Sciatic nerve (tissue), 2 donors: ENCODE data around the gene SACS. TPM values are rescaled to one million over a fixed set of nuclear protein-coding genes. Genes with fewer than 3 reads are reported as not detected.
A peak's percentile ranks its signal among the peaks of the same experiment; 100 is the strongest.
"Not testable (repeated sequence)": the region's sequence is repeated elsewhere in the genome, so short reads cannot be mapped to it uniquely, and the experiment has no call there.

Experiments
- ATAC-seq: fragments of 200-7000 bp; cut with Tn5 transposase; one replicate; pipeline ENCODE4 v1.9.1; 2020; ENCODE audit warnings: mild to moderate bottlenecking, moderate library complexity
- DNase-seq: peaks from one replicate; pipeline ENCODE4 v3.0.0-alpha.2; 2020; ENCODE audit warnings: low spot score
- intact Hi-C: fragments of 100-400 bp; cut with DNase I; formaldehyde crosslinking; loops from one replicate; pipeline ENCODE4 v1.14.2; 2022
- total RNA-seq: library from RNA; stranded (reverse); fragmentation: NEBNext Ultra II Directional; extraction: Animal tissue kit (Norgen Biotek cat#: 25700); gene quantifications from one replicate; pipeline ENCODE4 v1.2.1, GENCODE V29; 2021
- donor health status: DM: no; HTN: no; CAD: no.
- donor health status: DM: no; HTN: no; CAD: no.

The SACS gene
- total RNA-seq, 1 donor from 2014 or later = 18.1 TPM

DNA sequence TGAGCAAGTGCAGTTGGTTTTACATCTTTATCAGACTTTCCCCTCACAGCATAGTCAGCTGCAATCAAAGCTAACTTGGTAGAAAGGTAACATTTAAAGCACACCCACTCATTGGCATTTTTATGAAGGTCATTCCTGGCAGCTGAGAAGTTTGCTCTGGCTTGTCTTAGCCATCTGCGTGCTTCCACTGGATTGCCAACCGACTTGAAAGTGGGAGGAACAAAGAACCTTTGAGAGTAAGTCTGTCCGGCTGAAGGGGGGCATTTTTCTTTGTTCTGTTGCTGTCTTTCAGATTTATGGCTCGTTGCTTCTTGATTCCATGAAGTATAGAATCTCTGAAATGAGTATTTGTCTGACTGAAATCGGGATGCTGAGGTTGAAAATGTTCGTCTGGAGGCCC is 103.1 kb downstream of the SACS start:
- intact Hi-C loops = no loop called here
- ATAC-seq (no peak), DNase-seq (no peak)

DNA sequence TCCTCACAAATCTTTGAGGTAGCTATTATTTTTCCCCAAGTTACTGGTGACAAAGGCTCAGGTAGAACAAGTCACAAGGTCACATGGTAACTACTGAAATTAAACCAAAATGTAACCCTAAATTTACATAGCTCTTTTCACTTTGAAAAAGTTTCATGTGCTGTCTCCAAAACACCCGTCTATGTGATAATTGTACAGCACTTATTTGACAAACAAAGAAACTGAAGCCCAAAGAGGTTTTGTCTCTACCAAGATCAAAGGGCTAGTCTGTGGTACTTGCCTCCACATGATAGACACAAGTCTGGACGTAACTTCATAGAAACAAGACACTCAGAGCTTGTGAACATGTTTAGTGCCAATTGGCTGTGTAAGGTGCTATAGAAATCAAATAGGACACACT is 108.3 kb downstream of the SACS start:
- no peak for ATAC-seq
- DNase-seq = no peak
- intact Hi-C loops = no loop called here

DNA sequence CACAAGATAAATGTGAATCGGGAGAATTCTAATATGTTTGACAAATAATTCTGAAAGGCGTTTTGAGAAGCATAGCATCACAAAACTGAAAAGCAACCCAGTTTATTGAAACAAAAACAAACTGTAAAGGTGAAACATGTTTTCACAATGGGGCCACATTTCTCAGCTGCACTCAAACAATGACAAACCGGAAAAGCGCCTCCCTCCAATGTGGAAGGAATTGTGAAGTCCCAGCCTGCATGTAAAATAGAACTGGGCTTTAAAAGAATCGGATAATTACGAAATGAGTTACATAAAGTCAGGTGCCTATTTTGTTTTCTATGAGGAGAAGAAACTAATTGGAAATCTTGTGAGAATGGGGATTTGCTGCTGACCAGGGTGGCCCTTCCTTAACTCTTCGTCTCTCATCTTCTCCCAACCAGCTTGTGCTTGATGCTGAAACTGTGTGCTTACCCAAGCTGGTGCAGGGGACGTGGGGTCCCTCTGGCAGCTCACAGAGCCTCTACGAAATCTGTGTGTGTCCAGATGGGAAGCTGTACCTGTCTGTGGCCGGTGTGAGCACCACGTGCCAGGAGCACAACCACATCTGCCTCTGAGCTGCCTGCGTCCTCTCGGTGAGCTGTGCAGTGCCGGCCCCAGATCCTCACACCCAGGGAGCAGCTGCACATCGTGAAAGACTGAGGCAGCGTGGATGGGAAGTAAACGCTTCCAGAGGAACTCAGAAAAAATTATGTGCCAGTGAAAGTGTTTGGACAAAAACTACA is 109.4 kb downstream of the SACS start:
- no peak for DNase-seq
- intact Hi-C loops = no loop called here
- ATAC-seq = no peak

DNA sequence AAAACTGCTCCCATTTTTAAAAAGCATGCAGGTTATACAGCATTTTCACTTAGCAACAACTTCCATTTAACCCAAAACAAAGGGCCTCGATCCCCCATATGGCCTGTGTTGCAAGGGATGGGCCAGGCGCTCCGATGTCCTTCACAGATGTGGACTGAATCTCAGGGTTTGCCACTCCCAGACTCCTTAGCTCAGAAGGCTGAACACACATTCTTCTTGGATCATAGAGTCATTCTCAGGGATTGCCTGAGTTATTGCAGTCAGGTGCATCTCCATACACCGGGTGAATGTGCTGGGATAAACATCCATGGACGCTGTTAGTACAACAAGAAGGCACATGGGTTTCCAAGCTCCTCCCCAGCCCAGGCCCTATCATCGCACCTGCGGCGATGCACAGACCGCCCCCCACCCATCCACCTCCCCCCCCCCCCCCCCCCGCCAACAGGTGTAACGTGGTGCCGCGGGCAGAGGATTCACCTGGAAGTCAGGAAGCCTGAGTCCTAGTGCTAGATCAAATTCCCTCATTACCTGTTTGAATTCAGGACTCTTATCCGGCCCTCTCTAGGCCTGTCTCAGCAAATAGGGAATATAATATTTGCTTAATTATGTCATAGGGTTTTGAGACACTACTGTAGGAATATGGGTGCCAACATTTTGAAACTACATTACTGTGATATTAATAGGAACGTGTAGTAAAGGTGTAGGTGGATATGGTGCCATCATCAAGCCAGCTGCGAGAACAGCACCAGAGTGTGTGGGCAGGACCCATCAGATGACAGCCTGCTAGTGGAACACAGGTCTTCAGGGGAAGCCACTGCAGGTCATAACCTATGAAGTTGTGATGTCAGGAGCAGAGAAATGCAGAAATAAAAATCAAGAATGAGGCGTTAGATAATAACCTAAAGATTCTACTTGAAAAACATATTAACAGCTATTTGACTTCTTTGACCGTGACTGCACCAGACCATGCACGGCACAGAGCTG is 110.9 kb downstream of the SACS start:
- intact Hi-C loops = no loop called here
- ATAC-seq (no peak), DNase-seq (no peak)

DNA sequence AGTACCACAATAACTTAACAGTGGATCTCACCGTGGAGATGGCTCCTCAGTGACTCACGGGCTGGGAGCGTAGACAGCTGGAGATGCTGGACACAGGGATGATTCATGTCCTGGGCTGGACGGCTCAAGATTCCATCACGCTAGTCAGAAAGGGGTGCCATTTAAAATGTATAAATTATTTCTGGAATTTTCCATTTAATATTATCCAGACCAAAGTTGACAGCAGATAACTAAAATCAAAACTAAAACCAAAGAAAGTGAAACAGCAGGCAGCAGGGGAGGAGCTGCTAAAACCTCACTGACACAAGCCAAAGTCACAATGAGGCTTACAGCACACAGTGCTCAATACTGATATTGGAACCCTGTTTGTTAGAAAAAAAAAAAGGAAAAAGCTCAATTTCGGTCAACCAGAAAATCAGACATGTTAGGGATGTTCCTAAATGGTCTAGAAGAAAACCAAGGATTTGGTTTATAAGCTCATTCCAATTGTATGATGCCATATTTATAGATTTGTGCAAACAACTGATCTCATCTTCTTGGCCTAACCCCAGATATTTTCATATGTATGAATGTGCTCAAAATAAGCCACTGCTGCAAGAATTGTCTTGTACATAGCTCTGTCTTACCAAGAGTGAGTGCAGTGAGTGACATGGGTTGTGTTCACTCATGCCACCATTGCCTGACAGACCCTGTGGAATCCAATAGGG is 111.8 kb downstream of the SACS start:
- no peak for DNase-seq
- intact Hi-C loops = no loop called here
- ATAC-seq = peak; percentile 86

DNA sequence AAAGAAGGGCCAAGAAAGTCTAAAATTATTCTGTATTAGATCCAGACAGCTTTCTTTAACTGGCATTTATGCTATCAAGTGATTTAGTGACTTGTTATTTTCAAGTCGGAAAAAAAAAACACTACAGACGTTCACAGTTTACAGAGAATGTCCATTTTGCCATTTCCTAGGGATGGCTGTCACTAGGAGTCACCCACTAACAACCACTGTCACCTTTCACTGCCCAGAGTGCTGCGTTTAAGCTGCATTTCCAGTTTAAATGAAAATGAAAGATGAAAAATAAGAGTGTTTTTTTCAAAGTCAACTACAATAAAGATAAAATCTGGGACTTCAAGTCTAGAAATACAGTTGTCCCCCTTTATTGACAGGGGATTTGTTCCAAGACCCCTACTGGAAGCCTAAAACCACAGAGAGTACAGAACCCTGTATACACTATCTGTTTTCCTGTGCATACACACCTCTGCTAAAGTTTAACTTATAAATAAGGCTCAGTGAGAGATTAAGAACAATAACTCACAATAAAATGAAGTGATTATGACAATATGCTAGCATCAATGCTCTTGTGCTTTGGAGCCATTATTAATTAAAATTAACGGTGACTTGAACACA is 112.5 kb downstream of the SACS start:
- intact Hi-C loops = no loop called here
- no peak for DNase-seq
- ATAC-seq = no peak

DNA sequence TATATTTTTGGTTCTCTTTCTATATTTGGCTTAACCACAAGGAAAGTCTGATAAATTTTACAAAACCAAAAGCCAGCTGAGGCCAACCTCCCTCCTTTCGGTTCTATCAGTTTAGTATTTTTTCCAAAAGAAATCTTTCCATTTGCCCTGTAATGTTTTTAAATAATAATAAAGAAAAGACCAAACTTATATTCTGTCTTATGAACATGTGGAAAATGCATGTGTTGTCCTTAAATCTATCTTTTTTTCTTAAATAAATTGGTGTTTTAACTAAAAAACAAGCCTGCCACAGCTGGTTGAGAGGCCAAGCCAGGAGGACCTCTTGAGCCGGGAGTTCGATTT is 113.6 kb downstream of the SACS start:
- no peak for ATAC-seq
- intact Hi-C loops = no loop called here
- DNase-seq = no peak

DNA sequence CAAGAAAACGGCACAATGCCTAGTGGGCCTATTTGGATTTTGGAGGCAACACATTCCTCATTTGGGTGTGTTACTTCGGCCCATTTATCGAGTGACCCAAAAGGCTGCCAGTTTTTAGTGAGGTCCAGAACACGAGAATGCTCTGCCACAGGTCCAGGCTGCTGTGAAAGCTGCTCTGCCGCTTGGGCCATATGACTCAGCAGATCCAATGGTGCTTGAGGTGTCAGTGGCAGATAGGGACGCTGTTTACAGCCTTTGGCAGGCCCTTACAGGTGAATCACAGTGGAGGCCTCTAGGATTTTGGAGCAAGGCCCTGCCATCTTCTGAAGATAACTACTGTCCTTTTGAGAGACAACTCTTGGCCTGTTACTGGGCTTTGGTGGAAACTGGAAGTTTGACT is 118.7 kb downstream of the SACS start:
- intact Hi-C loops, ATAC-seq, DNase-seq: not testable (repeated sequence)

DNA sequence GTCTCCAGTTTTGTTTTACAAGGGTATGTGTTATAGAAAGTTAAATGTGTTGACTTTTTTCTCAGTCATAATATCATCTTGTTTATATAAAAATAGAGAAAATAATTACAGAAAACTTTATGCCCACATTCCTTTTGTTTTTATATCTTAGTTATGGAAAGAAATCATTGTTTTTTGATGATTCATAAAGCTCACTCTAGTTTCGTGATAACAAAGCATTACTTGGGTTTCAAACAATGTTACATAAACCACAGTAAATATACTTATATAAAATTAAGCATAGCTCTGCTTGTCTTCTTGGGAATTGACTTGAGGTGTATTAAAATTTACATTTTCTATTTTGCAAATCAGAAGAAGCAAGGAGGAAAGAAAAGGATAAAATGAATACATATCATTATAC is 140.9 kb downstream of the SACS start:
- DNase-seq (no peak), ATAC-seq (no peak)
- intact Hi-C loops = no loop called here

DNA sequence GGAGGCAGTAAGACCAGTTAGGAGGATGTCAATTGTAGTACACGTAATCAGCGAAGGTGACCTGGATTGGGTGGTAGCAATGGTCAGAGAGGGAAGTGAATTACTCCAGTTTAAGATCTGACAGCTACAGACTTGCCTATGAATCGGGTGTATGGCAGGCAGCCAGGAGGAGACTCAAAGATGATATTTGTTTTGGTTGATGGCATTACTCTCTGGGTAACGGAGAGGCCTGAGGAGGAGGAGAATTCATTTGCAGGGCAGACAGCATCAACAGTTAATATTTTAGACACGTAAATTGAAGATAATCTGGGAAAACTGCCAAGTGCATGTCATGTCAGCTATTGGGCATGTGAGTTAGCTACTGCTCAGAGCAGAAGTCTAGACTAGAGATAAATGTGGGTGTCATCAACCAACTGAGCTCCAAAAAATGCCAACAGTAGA is 143.6 kb downstream of the SACS start:
- intact Hi-C loops = no loop called here
- no peak for ATAC-seq

DNA sequence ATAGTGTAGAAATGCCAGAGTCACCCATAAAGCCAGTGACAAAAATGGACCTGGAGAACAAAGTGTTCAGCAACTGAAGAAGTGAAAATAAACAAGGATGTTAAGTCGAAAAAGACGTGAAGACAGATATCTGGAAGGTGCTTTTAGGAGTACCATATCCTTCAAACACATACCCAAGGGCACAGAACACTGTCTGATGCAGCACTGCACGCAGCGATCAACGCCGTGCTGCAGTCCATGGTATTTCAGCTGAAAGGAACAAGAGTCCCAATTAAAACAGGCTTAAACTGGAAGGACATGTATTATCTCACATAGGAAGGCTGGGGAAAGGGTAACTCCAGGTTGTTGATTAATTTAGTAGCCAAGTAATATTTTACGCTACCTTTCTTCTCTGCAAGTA is 144.5 kb downstream of the SACS start:
- ATAC-seq (peak; percentile 68), DNase-seq (no peak)
- intact Hi-C loops = no loop called here

More for the DNA sequence above, 143.6 kb downstream of the SACS start:
- DNase-seq = no peak

DNA sequence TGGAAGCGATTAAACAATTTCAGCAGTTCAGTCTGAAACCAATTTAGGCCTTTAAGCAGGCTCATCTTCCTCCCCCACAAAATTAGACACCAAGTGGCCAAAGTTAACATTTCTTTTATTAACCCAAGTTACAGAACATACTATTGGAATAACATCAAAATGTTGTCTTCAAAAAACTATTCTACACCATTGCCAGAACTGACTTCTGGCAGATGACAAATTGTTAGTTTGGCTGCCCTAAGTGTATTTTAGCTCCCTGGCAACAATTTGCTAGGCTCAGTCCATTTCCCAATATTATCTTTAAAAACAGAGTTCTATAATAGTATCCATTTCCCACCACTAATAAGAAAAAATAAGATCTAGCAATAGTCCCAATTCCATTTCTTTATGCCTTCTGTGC is 144.9 kb downstream of the SACS start:
- ATAC-seq (peak; percentile 77), DNase-seq (no peak)
- intact Hi-C loops = no loop called here

DNA sequence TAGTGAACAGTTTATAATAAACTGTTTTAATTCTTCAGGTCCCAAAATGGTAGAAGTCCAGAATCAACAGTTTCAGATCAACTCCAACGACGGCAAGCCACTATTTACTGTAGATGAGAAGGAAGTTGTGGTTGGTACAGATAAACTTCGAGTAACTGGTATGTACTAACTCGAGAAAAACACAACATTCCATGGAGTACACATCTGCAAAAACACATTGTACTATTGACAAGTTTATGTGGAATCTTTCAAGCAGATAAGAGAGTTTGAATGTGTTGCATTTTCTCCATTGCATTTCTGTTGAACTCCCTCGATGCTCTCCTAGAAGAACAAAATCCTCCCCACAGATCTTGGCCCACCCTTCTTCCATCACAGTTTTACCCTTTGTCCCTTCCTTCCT is 154.2 kb downstream of the SACS start:
- DNase-seq = no peak
- intact Hi-C loops = no loop called here
- ATAC-seq = no peak

Other genes starting within 250 kb of the SACS start
- gene TNFRSF19, start 136.7 kb upstream of the SACS start, total RNA-seq = 25.9 TPM